CD4-positive, alpha-beta T cell treated with Interleukin-1 beta for 1 hour (primary cell): Measurements from ENCODE around the gene PSMD3.
"Not testable (repeated sequence)": the region's sequence is repeated elsewhere in the genome, so short reads cannot be mapped to it uniquely, and the experiment has no call there.

Experiments
- DNase-seq, 2 donors: peaks; one replicate each; pipeline ENCODE4 v3.0.0-alpha.2; 2020 to 2022

PSMD3 gene

GRCh38 chr17:40000161-40000560, 19.6 kb downstream of the PSMD3 start:
- no peak for DNase-seq

GRCh38 chr17:40001335-40001734, 20.7 kb downstream of the PSMD3 start:
- DNase-seq: not testable (repeated sequence)

- DNase-seq: no peak
Measured at GRCh38 chr17:40004072-40004471, 23.5 kb downstream of the PSMD3 start.

GRCh38 chr17:40004712-40005111, 24.1 kb downstream of the PSMD3 start:
- DNase-seq: no peak

- DNase-seq: no peak
Measured at GRCh38 chr17:40005520-40005919, 24.9 kb downstream of the PSMD3 start.

GRCh38 chr17:40010946-40011500, 30.4 kb downstream of the PSMD3 start:
- not testable (repeated sequence) for DNase-seq

GRCh38 chr17:40012017-40012647, 31.5 kb downstream of the PSMD3 start:
- not testable (repeated sequence) for DNase-seq

- DNase-seq: no peak
Measured at GRCh38 chr17:40014375-40014980, 33.9 kb downstream of the PSMD3 start.

GRCh38 chr17:40015005-40015997, 34.7 kb downstream of the PSMD3 start, which contains the start of gene CSF3:
CSF3 (plus strand) TSS chr17:40015440; CDS start chr17:40015475, 35 bp downstream.
- no peak for DNase-seq

GRCh38 chr17:40015998-40016985, 35.7 kb downstream of the PSMD3 start:
- DNase-seq: no peak

- DNase-seq: no peak
Measured at GRCh38 chr17:40017422-40018080, 36.9 kb downstream of the PSMD3 start.

- no peak for DNase-seq
Measured at GRCh38 chr17:40018211-40019121, 37.9 kb downstream of the PSMD3 start.

GRCh38 chr17:40019140-40019991, 38.8 kb downstream of the PSMD3 start:
- DNase-seq: no peak

- DNase-seq: no peak
Measured at GRCh38 chr17:40020146-40020545, 39.5 kb downstream of the PSMD3 start.

- no peak for DNase-seq
Measured at GRCh38 chr17:40021451-40021971, 40.9 kb downstream of the PSMD3 start.

- DNase-seq: no peak
Measured at GRCh38 chr17:40022497-40022896, 41.9 kb downstream of the PSMD3 start.

- no peak for DNase-seq
Measured at GRCh38 chr17:40022961-40023541, 42.4 kb downstream of the PSMD3 start.

- no peak for DNase-seq
Measured at GRCh38 chr17:40023590-40024292, 43.1 kb downstream of the PSMD3 start.
